Mucosa of rectum (tissue), 2 donors: Measurements from ENCODE around the gene ARHGEF4.

Experiments
- H3K27ac ChIP-seq, 2 donors: one replicate each; pipeline ENCODE4 v1.7.0; 2013; ENCODE audit warnings: inconsistent platforms in 2 of 2, low read depth in 2 of 2, low read length in 2 of 2
- H3K27me3 ChIP-seq, 2 donors: one replicate each; pipeline ENCODE4 v1.7.0; 2013; ENCODE audit warnings: low read length in 2 of 2; ENCODE audit not compliant: control insufficient read depth in 2 of 2, insufficient read depth in 2 of 2
- H3K36me3 ChIP-seq, 2 donors: one replicate each; pipeline ENCODE4 v1.7.0; 2013; ENCODE audit warnings: low read length in 2 of 2; ENCODE audit not compliant: control insufficient read depth in 2 of 2, insufficient read depth in 2 of 2
- H3K4me1 ChIP-seq, 2 donors: one replicate each; pipeline ENCODE4 v1.7.0; 2013; ENCODE audit warnings: low read length in 2 of 2, mild to moderate bottlenecking in 1 of 2; ENCODE audit not compliant: control insufficient read depth in 2 of 2, insufficient read depth in 2 of 2
- H3K4me3 ChIP-seq, 2 donors: one replicate each; pipeline ENCODE4 v1.7.0; 2013; ENCODE audit warnings: low read length in 2 of 2
- H3K9ac ChIP-seq, 2 donors: one replicate each; pipeline ENCODE4 v1.7.0; 2013; ENCODE audit warnings: low read length in 2 of 2, low read depth in 1 of 2, mild to moderate bottlenecking in 1 of 2
- H3K9me3 ChIP-seq, 2 donors: one replicate each; pipeline ENCODE4 v1.7.0; 2013; ENCODE audit warnings: low read length in 2 of 2; ENCODE audit not compliant: control insufficient read depth in 2 of 2
- donor health status: healthy.
- donor health status: Normal muscosa, but diverticular disease.

ARHGEF4 gene

GRCh38 chr2:130883496-130883895 lies 46.8 kb downstream of the ARHGEF4 start:
- no peaks in the 10 kb centered on the region for H3K9me3 ChIP-seq
- H3K36me3 ChIP-seq, result no peaks in the 10 kb centered on the region
- no peaks in the 10 kb centered on the region for H3K27me3 ChIP-seq
- H3K27ac ChIP-seq, result no peak overlapping the region
- no peak overlapping the region for H3K9ac ChIP-seq
- no peak overlapping the region for H3K4me3 ChIP-seq
- H3K4me1 ChIP-seq, result no peaks in the 10 kb centered on the region

GRCh38 chr2:130884013-130884412 lies 47.3 kb downstream of the ARHGEF4 start:
- Histone ChIP-seq H3K4me1 (no peaks in the 10 kb centered on the region), H3K36me3 (no peaks in the 10 kb centered on the region), H3K27ac (no peak overlapping the region), H3K9me3 (no peaks in the 10 kb centered on the region), H3K9ac (no peak overlapping the region), H3K27me3 (no peaks in the 10 kb centered on the region), H3K4me3 (no peak overlapping the region)

GRCh38 chr2:130884503-130884902 lies 47.8 kb downstream of the ARHGEF4 start:
- no peaks in the 10 kb centered on the region for H3K27me3 ChIP-seq
- H3K27ac ChIP-seq, result no peak overlapping the region
- no peak overlapping the region for H3K9ac ChIP-seq
- no peak overlapping the region for H3K4me3 ChIP-seq
- no peaks in the 10 kb centered on the region for H3K36me3 ChIP-seq
- H3K9me3 ChIP-seq, result no peaks in the 10 kb centered on the region
- no peaks in the 10 kb centered on the region for H3K4me1 ChIP-seq

GRCh38 chr2:130887643-130888042 lies 50.9 kb downstream of the ARHGEF4 start:
- H3K9ac ChIP-seq, result no peak overlapping the region
- H3K27me3 ChIP-seq, result no peaks in the 10 kb centered on the region
- H3K4me3 ChIP-seq, result no peak overlapping the region
- H3K9me3 ChIP-seq, result no peaks in the 10 kb centered on the region
- H3K36me3 ChIP-seq, result no peaks in the 10 kb centered on the region
- H3K4me1 ChIP-seq, result no peaks in the 10 kb centered on the region
- H3K27ac ChIP-seq, result no peak overlapping the region

GRCh38 chr2:130890941-130891669 lies 54.4 kb downstream of the ARHGEF4 start:
- no peak overlapping the region for H3K27ac ChIP-seq
- no peaks in the 10 kb centered on the region for H3K4me1 ChIP-seq
- H3K9ac ChIP-seq, result no peak overlapping the region
- H3K27me3 ChIP-seq, result no peaks in the 10 kb centered on the region
- no peaks in the 10 kb centered on the region for H3K36me3 ChIP-seq
- no peak overlapping the region for H3K4me3 ChIP-seq
- H3K9me3 ChIP-seq, result no peaks in the 10 kb centered on the region

GRCh38 chr2:130891966-130892365 lies 55.3 kb downstream of the ARHGEF4 start:
- Histone ChIP-seq H3K4me3 (no peak overlapping the region), H3K27me3 (no peaks in the 10 kb centered on the region), H3K9ac (no peak overlapping the region), H3K9me3 (no peaks in the 10 kb centered on the region), H3K4me1 (no peaks in the 10 kb centered on the region), H3K27ac (no peak overlapping the region), H3K36me3 (no peaks in the 10 kb centered on the region)

GRCh38 chr2:130892793-130893785 lies 56.4 kb downstream of the ARHGEF4 start:
- no peaks in the 10 kb centered on the region for H3K4me1 ChIP-seq
- H3K27ac ChIP-seq, result no peak overlapping the region
- H3K36me3 ChIP-seq, result no peaks in the 10 kb centered on the region
- H3K4me3 ChIP-seq, result no peak overlapping the region
- H3K27me3 ChIP-seq, result no peaks in the 10 kb centered on the region
- no peaks in the 10 kb centered on the region for H3K9me3 ChIP-seq
- no peak overlapping the region for H3K9ac ChIP-seq

GRCh38 chr2:130894326-130894942 lies 57.7 kb downstream of the ARHGEF4 start:
- H3K27ac ChIP-seq, result no peak overlapping the region

GRCh38 chr2:130896813-130897212 lies 60.1 kb downstream of the ARHGEF4 start:
- no peaks in the 10 kb centered on the region for H3K27me3 ChIP-seq
- no peak overlapping the region for H3K27ac ChIP-seq
- no peak overlapping the region for H3K9ac ChIP-seq
- H3K4me3 ChIP-seq, result no peak overlapping the region
- no peaks in the 10 kb centered on the region for H3K4me1 ChIP-seq
- no peaks in the 10 kb centered on the region for H3K36me3 ChIP-seq
- H3K9me3 ChIP-seq, result no peaks in the 10 kb centered on the region

More at GRCh38 chr2:130894326-130894942, 57.7 kb downstream of the ARHGEF4 start:
- Histone ChIP-seq H3K4me3 (no peak overlapping the region), H3K9ac (no peak overlapping the region), H3K36me3 (no peaks in the 10 kb centered on the region), H3K4me1 (no peaks in the 10 kb centered on the region), H3K9me3 (no peaks in the 10 kb centered on the region), H3K27me3 (no peaks in the 10 kb centered on the region)

GRCh38 chr2:130898553-130898952 lies 61.8 kb downstream of the ARHGEF4 start:
- H3K36me3 ChIP-seq, result no peaks in the 10 kb centered on the region
- H3K4me1 ChIP-seq, result no peaks in the 10 kb centered on the region
- H3K9me3 ChIP-seq, result no peaks in the 10 kb centered on the region
- H3K27ac ChIP-seq, result no peak overlapping the region
- H3K4me3 ChIP-seq, result no peak overlapping the region
- no peaks in the 10 kb centered on the region for H3K27me3 ChIP-seq
- H3K9ac ChIP-seq, result no peak overlapping the region
